A673 (cell line): ENCODE results near the gene UROS.

Experiments used
- CTCF ChIP-seq: fragments of 300-800, 200-600 bp; sonication (generic); conservative IDR thresholded peaks from 2 replicates; pipeline ENCODE4 v1.5.1; 2017; ENCODE audit warnings: low read depth, mild to moderate bottlenecking, antibody characterized with exemption, low read length, moderate library complexity, mixed read lengths
- EZH2 ChIP-seq: fragments of 200-600 bp; sonication (generic); IDR thresholded peaks from 2 replicates; pipeline ENCODE4 v1.6.1; 2017; ENCODE audit warnings: borderline replicate concordance, low read depth, mild to moderate bottlenecking, mixed read lengths, antibody characterized with exemption, low read length; ENCODE audit not compliant: poor library complexity, severe bottlenecking

DNA sequence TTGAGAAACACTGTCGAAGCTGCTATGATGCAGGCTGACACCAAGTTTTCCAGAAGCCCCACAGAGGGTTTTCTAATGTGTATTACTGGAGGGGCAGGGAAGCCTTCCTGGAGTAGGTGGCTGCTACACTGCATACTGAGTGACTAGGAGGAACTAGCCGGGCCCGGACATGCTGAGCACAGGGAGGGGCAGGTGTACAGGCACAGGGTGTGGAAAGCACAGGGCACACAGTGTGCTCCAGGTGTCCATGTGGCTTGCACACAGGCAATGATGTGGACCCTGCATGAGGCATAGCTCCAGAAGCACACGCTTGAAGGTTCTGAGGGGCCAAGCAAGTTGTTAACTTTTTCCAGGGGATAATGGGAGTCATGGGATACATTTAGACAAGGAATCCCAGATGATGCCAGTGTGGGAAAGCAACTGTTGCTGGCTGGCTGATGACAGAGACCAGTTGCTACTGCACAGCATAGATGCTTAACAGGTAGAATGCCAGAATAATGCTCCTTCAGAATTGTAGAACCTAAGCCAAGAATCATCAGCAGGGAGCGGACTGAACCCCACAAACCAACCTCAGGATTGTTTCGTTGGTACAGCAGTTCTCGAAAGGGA, 43.5 kb upstream of the UROS start:
- TF ChIP-seq CTCF = no peak
- no peak for TF ChIP-seq EZH2
